GM19452 (cell line): ENCODE data around the gene COPE.
"Not testable (repeated sequence)": the region's sequence is repeated elsewhere in the genome, so short reads cannot be mapped to it uniquely, and the experiment has no call there.

Experiments used
- ATAC-seq: cut with Tn5 transposase; IDR thresholded peaks from one replicate; pipeline ENCODE4 v1.9.1; 2021; ENCODE audit not compliant: unreplicated experiment

The COPE gene

GRCh38 chr19:18919086-18919899 is at the start of gene COPE, which contains the start of gene DDX49:
Gene COPE, minus strand, starts transcription at chr19:18919387. Its CDS starts 39 bp downstream, at chr19:18919348.
Gene DDX49, plus strand, starts transcription at chr19:18919715. Its CDS starts 27 bp downstream, at chr19:18919742.
- peak; percentile 88 for ATAC-seq

DNA sequence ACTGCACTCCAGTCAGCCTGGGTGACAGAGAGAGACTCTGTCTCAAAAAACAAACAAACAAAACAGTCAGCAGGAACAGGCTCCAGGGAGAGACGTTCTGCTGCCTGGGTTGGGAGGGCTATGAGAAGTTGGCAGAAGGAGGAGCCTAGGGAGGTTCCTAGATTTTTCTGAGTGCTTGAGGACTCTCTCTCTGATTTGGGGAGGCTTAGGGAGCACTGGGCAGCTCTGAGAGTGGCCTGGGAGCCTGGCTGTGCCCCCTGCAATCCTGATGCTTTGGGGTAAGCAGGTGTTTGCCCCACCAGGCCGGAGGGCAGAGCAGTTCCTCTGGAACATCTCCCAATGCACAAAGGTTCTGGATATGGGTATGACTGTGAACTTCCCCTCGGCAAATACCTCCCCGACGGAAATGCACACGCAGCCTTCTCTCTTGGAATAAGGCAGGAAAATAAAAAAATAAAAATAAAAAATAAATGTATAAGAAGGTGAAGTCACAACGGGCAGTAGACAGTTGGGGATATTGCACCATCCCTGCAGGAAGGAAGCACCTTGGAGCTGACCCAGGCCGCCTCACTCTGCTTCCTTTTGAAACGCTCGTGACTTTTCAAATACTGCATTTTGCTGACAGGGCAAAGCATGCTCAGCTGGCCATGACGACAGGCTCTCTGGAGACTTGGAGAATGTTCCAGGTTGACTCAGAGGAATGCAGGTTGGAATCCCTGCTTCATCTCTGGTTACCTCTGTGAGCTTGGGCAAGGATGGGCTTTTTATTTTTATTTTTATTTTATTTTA is 48.4 kb upstream of the COPE start:
- no peak for ATAC-seq

- ATAC-seq: no peak
Observed at GRCh38 chr19:18966307-18966706, 47.1 kb upstream of the COPE start.

DNA sequence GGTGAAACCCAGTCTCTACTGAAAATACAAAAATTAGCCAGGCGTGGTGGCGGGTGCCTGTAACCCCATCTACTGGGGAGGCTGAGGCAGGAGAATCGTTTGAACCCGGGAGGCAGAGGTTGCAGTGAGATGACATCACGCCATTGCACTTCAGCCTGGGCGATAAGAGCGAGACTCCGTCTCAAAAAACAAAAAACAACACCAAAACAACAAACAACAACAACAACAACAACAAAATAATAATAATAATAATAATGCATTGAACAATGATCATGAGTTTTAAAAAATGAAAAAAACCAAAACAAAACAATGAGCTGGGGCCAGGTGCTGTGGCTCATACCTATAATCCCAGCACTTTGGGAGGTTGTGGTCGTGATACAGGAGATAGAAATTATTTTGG is 44.9 kb upstream of the COPE start:
- no peak for ATAC-seq

- no peak for ATAC-seq
Observed at GRCh38 chr19:18961767-18962620, 42.8 kb upstream of the COPE start.

DNA sequence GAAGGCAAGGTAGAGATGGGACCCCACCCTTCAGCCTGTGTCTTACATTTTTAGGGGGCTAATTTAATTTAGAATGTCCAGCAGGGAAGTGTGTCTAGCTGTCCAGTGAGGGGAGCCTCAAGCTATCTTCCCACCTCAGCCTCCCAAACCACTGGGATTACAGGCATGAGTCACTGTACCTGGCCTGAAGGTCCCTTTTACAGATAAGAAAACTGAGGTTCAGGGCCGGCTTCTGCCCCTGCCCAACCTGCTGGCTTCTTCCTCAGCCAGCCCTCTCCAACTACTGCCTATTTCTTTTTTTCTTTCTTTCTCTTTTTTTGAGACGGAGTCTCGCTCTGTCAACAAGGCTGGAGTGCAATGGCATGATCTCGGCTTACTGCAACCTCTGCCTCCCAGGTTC is 41.2 kb upstream of the COPE start:
- ATAC-seq: no peak

GRCh38 chr19:18955042-18955441 is 35.9 kb upstream of the COPE start:
- no peak for ATAC-seq

- no peak for ATAC-seq
Observed at GRCh38 chr19:18954094-18954493, 34.9 kb upstream of the COPE start.

DNA sequence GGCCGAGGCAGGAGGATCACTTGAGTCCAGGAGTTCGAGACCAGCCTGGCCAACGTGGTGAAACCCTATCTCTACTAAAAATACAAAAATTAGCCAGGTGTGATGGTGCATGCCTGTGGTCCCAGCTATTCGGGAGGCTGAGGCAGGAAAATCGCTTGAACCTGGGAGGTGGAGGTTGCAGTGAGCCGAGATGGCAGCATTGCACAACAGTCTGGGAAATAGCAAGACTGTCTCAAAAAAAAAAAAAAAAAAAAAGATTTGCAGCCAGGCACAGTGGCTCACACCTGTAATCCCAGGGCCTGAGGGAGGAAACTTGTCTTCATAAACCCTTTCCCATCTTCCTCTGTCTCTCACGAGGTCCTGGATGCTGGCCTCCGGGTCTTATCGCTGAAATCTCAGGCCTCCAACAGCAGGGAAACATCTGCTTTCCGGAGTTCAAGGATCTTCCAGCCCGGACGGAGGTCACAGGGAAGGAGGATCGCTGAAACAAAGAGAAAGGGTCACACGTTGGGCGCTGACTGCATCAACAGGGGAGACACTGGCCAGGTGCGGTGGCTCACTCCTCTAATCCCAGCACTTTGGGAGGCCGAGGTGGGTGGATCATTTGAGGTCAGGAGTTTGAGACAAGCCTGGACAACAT is 33.3 kb upstream of the COPE start:
- not testable (repeated sequence) for ATAC-seq

- no peak for ATAC-seq
Observed at GRCh38 chr19:18951721-18952281, 32.6 kb upstream of the COPE start.

DNA sequence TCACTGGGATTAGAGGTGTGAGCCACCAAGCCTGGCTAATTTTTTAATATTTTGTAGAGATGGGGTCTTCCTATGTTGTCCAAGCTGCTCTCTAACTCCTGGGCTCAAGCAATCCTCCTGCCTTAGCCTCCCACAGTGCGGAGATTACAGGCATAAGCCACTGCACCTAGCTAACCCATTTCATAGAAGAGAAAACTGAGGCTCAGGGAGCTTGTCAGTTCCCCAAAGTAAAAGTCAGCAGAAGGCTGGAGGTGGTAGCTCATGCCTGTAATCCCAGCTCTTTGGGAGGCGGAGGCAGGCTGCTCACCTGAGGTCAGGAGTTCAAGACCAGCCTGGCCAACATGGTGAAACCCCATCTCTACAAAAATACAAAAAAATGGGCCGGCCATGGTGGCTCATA is 30.7 kb upstream of the COPE start:
- no peak for ATAC-seq

DNA sequence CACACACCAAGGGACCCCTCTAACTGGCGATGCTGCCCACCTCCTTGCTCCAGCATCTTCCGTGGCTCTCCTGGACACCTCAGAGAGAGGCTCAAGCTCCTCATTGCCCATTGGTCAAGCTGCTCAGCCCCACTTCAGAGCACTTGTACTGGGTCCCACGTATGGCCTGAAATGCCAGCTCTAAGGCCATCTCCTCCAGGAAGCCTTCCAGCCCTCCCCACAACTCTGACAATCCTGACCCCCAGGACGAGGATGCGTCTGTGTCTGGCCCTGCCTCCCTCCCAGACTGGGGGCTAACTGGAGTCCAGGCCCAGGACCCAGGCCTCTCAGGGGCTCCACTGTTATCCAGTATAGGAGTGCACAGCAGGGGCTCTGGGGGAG is 29.8 kb upstream of the COPE start:
- no peak for ATAC-seq

GRCh38 chr19:18948075-18948975 is 29.1 kb upstream of the COPE start:
- no peak for ATAC-seq

DNA sequence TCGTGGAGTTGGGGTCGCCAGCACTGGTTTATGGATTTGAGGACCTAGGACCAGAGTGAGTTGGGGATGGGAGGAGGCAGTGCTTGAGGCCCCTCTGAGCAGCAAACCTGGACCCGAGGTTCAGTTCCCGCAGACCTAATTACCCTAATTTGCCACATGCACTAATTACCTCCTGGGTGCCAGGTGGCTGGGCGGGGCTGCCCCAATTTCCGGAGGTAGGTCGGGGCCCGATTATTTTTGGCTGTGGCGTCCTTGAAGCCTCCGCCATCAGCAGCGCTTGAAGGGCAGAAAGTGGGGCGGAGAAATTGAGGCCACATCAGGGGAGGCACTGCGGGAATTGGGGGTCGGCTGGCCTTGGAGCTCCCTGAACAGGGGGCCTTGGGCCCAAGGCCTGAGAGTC is 27.7 kb upstream of the COPE start:
- ATAC-seq: no peak

DNA sequence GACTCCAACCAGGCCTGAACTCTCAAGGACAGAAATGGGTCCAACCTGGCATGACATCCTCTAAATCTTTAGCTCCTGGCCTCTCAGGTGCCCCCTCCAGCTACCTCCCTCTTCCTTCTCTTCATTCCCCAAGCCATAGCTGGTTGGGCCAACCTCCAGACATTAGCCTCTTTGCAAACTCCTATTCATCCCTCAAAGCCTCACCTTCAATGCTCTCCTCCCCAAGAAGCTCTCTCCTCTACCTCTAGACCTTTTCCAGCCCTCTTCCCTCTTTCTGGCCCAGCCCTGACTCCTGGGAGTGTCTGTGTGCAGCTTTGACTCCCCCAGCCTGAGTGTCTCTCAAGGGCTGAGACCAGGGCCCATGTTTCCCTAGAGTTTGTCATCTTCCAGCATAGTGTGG is 27.1 kb upstream of the COPE start:
- ATAC-seq: no peak

DNA sequence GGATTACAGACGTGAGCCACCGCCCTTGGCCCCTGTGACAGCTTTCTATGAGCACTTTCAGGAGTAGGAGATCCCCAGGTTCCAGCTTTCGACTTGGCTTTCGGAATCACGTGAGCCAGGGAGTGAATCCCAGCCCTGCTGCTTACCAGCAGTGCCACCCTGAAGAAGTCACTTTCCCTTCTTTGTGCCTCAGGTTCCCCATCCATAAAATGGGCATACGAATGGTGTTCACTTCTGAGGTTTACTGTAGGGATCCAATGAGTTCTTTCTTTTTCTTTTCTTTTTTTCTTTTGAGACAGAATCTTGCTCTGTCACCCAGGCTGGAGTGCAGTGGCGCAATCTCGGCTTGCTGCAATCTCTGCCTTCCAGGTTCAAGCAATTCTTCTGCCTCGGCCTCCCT is 26.1 kb upstream of the COPE start:
- ATAC-seq: no peak

DNA sequence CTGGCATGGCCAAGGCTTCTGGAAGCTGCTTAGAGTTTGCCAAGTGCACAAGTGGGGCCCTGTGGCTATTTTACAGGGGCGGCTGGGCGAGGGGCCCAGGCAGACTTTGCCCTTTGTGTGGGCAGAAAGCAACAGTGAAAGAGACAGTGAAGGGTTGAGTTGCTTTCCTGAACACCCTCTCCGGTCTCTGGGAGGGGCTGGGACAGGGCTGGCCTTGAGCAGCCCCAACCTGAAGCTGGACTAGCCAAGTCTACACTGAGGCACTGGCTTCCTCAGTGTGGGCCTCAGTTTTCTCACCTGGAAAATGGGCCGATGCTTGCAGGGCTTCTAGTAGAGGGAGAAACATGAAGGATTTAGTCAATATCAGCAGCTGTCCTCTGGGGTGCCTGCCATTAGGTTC is 24.3 kb upstream of the COPE start:
- ATAC-seq: no peak

DNA sequence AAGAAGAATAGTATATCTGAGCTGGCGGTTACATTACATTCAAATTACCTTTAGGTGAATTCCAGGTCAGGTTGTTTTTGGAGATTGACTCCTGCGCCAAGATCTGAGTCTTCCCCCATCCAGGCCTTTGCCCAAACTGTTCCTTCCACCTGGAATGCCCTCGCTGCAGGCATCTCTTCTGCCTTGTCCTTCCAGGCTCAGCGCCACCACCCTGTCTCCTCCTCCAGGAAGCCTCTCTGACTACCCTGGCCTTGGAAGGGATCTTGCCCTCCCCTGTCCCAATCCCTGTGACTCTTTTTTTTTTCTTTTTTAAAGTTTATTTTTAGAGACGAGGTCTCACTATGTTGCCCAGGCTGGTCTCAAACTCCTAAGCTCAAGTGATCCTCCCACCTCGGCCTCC is 23.5 kb upstream of the COPE start:
- no peak for ATAC-seq

GRCh38 chr19:18941628-18942354 is 22.6 kb upstream of the COPE start:
- no peak for ATAC-seq
